GM18520 (cell line): ENCODE results near the gene FCRL3.

Experiments
- ATAC-seq: cut with Tn5 transposase; IDR thresholded peaks from one replicate; pipeline ENCODE4 v1.9.1; 2021; ENCODE audit not compliant: unreplicated experiment

Gene FCRL3

DNA sequence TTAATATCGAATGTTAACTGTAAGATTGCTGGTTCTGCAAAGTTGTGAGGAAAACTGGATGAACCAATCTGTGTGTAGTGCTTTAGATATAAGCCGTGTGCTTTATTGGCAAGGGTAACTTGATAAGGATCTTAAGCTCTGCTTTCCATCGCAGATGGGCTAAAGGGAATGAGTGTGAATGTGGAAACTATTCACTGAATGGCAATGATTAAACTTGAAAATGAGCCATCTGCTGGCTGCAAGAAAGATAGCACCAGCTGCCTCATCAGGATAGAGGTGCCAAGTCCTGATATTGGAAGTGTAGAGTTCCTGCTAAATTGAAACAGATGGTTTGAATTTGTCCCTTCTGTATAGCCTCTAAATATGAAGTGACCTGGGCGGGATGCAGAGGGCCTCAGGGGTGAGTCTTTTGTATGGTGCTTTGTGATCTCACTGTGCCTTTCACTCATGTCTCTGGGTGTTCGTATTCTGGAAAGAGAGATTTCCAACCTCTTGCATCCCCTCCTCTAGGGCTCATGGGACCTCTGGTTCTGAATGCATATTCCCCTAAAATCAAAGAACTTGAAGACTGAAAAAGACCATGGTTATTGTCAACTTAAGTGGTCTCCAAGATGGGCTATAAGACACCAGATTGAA is 9.2 kb downstream of the FCRL3 start:
- ATAC-seq = no peak

DNA sequence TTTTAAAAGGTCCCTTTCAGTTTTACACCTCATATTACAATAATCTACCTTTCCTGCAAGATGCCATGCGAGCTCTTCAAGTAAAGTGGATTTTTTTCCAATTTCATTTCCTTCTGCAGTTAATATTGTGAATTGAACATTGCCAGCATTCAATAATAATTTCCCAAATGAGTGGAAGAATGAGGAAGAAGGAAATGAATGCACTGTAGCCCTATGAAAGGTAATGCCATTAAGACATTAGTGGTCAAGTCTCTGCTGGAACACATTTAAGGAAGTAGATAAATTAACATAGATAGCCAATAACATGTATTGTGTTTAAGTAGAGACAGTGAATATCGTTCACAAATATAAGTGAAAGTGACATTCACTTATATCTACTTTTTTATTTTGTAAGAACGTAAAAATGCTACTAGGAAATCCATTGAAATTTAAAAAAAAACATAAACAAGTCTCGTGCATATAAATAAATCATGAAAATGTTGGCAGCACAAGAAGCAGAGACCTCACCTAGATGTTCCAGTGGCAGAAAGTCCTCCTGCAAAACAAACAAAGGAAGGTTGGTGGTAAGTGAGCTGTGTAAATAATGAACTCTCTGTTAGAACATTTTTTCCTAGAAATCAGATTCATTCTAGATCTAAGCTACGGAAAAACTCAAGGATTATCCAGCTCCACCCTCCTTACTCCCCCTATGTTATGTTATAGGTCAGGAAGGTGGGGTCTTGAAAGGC is 17.7 kb downstream of the FCRL3 start:
- no peak for ATAC-seq

DNA sequence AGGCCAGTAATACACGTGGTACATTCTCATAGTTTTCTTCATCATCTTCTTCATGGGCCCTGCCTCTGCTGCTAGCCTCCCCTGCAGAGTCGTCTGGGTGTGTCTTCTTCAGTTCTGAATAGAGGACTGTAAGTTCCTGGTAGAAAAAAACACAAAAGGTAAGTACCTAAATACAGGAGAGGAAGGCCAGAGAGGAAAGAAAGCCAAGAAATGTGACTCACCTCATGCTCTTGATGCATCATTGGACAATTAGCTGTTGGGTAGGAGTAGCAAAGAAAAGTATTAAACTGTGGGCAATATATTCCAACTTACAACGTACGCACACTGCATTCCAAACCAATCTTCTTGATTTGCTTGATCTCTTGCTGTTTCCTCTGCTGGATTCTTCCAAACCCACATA is 21.8 kb downstream of the FCRL3 start:
- ATAC-seq = no peak

DNA sequence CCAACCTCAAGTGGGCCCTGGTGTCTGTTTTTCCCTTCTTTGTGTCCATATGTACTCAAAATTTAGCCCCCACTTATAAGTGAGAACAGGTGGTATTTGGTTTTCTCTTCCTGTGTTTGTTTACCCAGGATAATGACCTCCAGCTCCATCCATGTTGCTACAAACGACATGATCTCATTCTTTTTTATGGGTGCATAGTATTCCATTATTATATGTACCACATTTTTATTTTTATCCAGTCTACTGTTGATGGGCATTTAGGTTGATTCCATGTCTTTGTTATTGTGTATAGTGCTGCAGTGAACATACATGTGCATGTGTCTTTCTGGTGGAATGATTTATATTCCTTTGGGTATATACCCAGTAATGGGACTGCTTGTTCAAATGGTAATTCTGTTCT is 27.6 kb downstream of the FCRL3 start:
- no peak for ATAC-seq

DNA sequence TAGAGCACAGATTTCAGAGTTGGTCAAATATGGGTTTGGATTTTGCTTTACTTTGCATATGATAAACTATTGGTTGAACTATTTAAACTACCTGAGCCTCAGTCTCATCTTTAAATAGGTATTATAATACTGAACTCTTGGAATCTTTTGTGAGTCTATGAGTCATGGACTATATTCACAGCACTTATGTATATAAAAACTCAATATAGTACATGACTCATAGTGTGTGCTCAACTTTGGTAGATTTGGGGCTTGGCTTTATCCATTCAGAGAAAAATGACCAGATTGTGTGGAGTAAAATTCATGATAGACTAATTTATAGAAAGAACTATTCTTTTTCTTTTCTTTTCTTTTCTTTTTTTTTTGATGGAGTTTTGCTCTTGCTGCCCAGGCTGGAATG is 28.7 kb downstream of the FCRL3 start:
- no peak for ATAC-seq

DNA sequence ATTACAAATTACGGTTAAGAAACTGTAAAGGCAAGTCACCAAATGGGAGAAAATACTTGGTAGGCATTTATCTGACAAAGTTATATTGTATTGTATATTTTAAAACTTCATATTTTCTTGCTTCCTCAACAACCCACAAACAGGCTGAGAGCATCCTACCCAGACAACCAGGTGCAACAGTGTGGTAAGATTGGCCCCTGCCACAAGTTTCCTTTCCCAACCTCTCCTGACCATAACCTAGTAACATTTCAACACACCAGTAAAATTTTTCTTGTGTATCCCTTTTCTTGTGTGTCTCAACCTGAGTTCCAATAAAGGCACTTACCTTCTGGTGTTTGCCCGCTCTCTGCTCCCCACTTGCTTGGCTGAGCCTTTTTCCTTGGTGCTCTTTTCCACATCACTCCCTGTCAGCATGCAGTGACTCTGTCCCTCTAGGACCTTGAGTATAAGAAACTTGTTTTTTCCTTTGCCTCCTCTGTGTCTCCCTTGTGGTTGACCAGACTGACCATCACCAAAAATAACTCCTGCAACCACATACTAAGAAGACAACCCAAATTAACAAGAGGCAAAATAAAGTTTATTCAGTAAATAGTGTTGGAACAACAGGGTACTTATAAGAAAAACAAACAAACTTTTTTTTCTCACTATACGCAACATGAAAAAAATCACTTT is 40.9 kb downstream of the FCRL3 start:
- ATAC-seq = no peak

DNA sequence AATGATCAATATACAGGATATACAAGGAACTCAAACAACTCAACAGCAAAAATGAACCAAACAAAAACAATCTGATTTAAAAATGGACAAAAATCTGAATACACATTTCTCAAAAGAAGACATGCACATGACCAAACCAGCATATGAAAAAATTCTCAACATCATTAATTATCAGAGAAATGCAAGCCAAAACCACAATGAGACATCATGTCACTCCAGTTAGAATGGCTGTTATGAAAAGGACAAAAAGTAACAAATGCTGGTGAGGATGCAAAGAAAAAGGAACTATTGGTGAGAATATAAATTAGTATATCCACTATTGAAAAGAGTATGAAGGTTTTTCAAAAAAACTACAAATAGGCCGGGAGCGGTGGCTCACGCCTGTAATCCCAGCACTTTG is 42.0 kb downstream of the FCRL3 start:
- no peak for ATAC-seq

DNA sequence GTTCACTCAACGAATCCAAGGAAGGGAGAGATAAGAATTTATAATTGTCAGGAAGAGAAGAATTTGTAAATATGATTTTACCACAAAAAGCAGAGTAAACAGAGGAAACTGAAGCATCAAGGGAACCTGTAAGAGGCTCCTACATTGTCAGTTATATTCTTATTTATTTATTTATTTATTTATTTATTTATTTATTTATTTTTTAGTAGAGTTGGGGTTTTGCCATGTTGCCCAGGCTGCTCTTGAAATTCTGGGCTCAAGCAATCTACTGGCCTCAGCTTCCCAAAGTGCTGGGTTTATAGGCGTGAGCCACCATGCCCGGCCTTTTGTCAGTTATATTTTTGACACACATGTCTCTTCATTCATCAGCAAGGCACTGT is 47.1 kb downstream of the FCRL3 start:
- ATAC-seq = no peak

DNA sequence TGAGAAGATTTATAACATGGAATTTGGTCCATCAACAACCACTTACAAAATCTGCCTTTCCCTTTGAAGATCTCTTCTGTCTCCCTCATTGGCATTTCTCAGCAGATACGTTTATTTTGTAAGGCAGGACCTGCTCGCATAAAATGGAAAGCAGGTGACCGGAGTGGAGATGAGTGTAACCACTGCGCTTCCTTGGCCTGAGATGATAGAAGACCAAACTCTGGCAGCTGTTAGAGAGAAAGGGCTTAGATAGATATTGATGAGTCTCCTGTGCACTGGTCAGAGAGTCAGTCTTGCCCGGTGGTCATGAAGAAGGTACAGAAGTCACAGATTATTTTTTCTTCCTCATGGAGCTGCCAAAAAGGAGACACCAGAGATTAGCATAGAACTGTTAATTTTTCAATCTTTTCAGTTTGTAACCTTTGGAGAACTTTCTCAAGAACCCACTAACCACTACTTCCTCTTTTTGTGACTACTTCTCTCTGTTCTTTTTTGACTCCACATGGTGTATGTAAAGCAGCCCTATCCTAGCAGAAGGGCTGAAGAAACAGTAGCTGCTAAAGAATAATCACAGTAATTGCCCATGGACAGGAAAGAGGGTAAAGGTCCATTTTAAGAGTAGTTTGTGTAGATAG is 47.6 kb downstream of the FCRL3 start:
- peak; percentile 96 for ATAC-seq

DNA sequence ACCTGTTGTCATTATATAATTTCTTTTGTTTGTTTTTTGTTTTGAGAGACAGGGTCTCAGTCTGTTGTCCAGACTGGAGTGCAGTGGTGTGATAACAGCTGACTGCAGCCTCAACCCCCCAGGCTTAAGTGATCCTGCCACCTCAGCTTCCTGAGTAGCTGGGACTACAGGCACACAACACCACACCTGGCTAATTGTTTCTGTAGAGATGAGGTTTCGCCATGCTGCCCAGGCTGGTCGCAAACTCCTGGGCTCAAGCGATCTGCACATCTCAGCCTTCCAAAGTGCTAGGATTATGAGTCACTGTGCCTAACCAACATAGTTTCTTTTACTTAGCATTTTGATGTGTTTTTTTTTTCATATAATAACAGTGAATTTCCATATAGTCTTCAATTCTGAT is 52.3 kb downstream of the FCRL3 start:
- no peak for ATAC-seq

DNA sequence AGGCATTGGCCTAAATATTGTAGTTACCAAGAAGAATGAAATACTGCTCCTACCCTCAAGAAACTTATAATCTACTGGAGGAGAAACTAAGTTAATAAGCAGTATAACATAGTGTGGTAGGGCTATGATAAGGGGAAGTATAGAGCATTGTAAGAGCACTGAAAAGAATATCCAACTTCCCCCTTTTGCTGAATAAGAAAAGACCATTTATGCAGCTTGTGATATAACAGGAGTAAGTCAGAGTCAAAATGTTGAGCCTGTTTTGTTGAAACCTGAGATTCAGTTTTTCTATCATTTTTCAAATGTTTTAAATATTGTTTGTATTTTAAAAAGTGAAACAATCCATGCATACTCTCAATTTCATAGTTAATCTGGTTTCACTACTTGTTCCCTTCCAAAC is 54.4 kb downstream of the FCRL3 start:
- ATAC-seq = no peak

DNA sequence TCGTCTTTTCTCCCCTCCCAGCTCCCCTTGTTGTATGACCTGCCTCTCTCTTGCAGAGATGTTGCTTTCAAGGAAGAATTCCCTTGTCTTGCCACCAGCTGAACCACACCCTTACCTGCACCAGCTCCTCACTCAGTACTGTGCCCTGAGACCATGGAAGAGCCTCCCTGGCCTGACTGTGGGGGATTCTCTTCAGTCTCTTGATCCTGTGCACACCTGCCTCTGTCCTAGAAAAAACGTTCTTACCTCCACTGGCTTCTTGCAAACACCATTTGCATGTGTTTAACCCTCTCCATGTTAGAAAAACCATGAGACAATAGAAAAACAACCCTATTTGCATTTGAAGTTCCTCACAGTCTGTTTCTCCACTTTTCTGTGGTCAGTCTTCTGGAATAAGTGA is 59.4 kb downstream of the FCRL3 start:
- no peak for ATAC-seq

DNA sequence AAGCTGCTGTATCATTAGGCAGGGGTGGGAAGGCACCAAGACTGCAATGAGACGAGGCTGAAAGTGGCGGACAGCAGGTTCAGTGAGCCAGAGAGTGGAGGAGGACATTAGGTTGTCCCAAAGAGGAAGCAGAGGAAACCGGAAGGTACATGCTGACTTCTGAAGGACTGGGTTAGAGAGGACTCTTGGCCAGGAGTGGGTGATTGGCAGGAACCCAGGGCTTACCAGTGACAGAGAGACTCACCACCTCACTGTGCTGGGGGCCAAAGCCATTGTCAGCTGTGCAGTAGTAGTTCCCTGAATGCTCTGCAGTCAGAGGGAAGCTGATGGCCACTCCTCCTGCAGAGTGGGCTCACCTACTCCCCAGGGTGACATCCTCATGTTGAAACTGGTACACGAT is 60.8 kb downstream of the FCRL3 start:
- ATAC-seq = no peak

DNA sequence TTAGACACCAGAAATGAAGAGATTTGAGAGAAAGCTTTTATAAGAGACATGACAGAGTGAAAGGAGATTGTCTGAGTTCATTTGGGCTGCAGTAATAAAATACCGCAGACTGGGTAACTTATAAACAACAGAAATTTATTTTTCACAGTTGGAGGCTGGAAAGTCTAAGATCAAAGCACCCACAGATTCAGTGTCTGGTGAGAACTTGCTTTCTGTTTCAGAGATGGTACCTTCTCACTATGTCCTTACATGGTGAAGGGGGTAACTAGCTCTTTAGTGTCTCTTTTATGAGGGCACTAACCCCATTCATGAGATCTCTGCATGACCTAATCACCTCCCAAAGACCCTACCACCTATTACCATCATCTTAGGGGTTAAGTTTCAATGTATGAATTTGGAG is 71.8 kb downstream of the FCRL3 start:
- ATAC-seq = no peak
